Esophagus squamous epithelium (tissue), 4 donors: ENCODE data around the gene NRCAM.

Source experiments
- POLR2A ChIP-seq, 4 donors: fragments of 450-650 bp; IDR thresholded peaks; one replicate each; pipeline ENCODE4 v1.6.1; 2017; ENCODE audit warnings: antibody characterized with exemption in 4 of 4, mild to moderate bottlenecking in 4 of 4, moderate library complexity in 3 of 4
- TF ChIP-seq, protein P1 (sequence below), 6 experiments: fragments of 450-650 bp in 4 of 6; fragments of 200-600 bp in 2 of 6; sonication (generic) in 2 of 6; IDR thresholded peaks; one replicate each; pipeline ENCODE4 v1.5.1; 2016 to 2019; ENCODE audit warnings: antibody characterized with exemption in 6 of 6, mild to moderate bottlenecking in 4 of 6, moderate library complexity in 4 of 6

DNA sequence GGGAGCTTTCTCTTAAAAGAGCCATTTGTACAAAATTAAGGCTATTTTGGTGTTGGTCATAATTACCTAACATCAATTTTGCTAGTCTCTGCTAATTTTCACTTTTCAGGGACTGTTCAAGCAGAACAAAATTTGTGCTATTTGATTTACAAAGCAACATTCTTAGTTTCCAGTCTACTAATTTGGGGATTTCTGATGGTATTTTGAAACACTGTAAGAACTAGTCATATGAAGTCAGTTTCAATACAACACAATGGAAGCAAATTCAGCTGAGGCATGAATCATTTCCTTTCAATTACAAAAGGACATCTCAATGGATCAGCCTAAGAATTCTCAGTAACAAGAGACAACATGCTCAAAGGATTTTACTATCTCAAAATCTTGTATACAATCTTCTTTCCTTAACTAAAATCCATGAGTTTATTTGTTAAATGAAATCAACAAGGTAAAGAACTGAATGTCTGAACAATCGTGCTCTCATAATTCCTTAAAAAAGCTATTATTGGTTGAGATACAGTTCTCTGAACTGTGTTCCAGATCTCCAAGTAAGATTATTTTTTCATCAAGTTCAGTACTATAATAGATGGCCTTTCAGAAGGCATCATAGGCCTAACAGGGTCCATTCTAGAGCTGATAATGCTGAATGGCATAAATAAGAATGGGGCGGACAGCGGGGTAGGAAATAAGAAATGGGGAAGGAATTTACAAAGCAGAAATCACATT is 144.6 kb downstream of the NRCAM start:
- no peak for TF ChIP-seq POLR2A (IDR thresholded peaks at IDR 0.05)
- TF ChIP-seq, protein P1, sequence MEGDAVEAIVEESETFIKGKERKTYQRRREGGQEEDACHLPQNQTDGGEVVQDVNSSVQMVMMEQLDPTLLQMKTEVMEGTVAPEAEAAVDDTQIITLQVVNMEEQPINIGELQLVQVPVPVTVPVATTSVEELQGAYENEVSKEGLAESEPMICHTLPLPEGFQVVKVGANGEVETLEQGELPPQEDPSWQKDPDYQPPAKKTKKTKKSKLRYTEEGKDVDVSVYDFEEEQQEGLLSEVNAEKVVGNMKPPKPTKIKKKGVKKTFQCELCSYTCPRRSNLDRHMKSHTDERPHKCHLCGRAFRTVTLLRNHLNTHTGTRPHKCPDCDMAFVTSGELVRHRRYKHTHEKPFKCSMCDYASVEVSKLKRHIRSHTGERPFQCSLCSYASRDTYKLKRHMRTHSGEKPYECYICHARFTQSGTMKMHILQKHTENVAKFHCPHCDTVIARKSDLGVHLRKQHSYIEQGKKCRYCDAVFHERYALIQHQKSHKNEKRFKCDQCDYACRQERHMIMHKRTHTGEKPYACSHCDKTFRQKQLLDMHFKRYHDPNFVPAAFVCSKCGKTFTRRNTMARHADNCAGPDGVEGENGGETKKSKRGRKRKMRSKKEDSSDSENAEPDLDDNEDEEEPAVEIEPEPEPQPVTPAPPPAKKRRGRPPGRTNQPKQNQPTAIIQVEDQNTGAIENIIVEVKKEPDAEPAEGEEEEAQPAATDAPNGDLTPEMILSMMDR (IDR thresholded peaks at IDR 0.05) = no peak
